Epidermal melanocyte (primary cell): ENCODE results near the gene ZCCHC24.
"Not testable (repeated sequence)": the region's sequence is repeated elsewhere in the genome, so short reads cannot be mapped to it uniquely, and the experiment has no call there.

Experiments
- DNase-seq: peaks from one replicate; pipeline ENCODE4 v3.0.0; 2011; ENCODE audit warnings: low spot score; ENCODE audit not compliant: insufficient read length

Gene ZCCHC24

GRCh38 chr10:79472951-79473350, 27.5 kb upstream of the ZCCHC24 start:
- DNase-seq = no peak

- no peak for DNase-seq
Measured at GRCh38 chr10:79472449-79472848, 27.0 kb upstream of the ZCCHC24 start.

DNA sequence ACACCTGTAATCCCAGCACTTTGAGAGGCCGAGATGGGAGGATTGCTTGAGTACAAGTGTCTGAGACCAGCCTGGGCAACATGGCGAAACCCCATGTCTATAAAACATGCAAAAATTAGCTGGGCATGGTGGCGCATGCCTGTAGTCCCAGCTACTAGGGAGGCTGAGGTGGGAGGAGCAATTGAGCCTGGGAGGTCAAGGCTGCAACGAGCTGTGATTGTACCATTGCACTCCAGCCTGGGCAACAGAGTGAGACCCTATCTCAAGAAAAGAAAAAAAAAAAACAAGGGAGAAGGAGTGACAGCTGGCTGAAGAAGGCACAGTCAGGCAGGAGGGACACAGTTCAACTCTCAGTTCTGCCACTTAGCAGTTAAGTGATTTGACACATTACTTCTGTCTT, 26.4 kb upstream of the ZCCHC24 start:
- DNase-seq = no peak

DNA sequence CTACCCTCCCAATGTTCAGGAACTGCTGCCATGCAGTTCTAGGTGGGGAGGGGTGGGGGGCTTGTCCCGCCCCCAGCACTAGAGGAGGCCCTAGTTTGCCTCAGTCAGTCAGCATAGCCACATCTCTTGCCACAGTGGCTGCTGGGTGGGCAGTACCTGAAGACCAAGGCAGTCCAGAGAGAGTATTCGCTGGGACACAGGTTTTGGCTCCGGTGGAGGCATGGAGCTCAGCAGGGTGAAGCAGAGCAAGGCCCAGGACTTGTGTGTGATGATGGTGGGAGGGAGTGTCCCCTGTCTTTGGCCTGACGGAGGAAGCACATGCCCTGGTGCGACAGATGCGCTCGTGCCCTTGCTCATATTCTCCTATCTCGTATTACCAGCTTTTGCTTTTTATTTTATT, 24.7 kb upstream of the ZCCHC24 start:
- DNase-seq = no peak

DNA sequence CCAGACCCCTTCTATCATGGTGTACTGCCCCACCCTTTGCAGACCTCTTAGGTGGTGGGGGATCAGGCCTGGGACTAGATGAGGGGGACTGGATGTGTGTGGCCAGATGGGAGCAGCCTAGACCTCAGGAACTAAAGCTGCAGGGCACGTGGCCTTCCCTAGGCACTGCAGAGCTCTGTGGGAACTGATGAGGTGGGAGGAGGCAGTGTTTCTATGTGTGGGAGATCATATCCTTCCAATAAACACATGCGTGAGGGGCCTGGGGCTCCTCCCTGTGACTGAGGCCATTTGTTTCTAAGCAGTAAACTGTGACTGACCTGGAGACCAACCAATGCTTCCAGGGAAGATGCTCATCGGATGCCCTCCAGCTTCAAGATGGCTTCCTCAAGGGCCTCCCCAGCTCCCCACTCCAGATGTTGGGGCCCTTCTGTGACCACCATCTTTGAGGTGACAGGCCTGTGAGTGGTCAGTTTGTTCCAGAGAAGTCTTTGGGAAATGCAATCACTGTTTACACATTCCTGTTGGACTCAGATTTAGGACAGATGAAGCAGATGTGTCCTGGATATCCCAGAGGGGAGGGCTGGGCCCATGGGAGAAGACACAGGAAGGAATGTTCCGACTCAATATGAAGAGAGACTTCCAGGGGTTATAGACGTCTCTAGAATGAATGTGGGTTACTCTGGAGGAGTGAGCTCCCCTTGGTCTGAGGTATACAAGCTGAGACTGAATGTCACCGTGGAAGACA, 23.6 kb upstream of the ZCCHC24 start:
- DNase-seq = no peak

DNA sequence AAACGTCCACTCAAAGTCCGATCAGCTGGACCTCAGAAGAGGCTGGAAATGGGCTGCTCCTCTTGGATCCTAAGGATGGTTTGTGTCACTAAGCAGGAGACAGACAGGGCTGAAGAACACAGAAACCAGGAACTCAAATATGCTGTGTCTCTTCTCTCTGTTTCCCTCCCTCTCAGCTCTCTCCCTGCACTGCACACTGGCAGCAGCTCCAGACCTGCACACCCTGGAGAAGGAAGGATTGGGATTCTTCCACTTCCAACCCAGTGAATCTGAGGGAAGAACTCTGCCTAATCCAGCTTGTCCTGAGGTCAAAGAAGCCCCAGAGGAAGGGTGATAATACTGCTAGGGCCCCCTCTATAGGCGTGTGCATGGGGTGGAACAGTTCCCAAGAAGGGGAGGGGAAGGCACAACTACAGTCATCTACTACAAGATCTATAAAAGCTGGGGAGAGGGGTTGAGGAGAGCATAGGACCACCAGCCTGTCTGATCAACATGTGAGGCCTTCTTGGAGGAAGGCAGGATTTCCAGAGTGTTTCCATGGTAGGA, 22.7 kb upstream of the ZCCHC24 start:
- no peak for DNase-seq

- no peak for DNase-seq
Measured at GRCh38 chr10:79465341-79465740, 19.9 kb upstream of the ZCCHC24 start.

DNA sequence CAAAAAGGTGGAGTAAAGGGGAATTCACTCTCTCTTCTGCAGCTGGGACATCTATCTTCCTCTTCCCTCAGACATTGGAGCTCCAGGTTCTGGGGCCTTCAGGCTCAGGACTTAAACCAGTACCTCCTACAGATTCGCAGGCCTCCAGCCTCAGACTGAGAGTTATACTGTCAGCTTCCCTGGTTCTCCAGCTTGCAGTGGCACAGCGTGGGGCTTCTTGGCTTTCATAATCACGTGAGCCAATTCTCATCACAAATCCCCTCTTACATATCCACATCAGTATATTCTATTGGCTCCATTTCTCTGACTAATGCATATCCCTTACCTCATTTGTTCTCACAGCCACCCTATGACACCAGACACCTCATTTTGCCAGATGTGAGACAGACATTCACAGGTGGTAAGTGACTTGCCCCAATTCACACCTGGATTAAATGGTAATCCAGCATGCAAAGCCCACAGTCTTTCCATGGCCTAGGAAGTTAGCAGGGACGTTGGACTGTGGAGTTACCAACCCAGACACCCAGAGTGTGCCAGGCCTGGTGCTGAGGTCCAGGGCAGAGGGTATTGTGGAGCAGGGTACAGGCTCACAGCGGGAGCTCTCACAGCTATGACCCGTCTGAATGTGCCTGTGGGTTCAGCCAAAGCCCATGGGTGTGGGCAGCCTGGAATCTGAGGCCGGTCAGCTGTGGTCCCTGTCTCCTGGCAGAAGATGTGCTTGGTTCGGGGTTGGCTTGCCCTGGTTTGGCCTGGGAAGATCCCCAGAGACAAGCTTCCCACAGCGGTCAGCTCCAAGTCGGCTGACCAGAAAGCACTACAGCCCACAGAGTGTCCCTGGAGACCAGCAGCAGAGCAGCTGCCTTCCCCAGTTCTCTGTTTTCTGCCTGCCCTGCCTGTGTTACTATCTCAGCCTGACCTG, 18.4 kb upstream of the ZCCHC24 start:
- DNase-seq = no peak

GRCh38 chr10:79460687-79461086, 15.3 kb upstream of the ZCCHC24 start:
- no peak for DNase-seq

GRCh38 chr10:79459243-79459642, 13.8 kb upstream of the ZCCHC24 start:
- DNase-seq = no peak

DNA sequence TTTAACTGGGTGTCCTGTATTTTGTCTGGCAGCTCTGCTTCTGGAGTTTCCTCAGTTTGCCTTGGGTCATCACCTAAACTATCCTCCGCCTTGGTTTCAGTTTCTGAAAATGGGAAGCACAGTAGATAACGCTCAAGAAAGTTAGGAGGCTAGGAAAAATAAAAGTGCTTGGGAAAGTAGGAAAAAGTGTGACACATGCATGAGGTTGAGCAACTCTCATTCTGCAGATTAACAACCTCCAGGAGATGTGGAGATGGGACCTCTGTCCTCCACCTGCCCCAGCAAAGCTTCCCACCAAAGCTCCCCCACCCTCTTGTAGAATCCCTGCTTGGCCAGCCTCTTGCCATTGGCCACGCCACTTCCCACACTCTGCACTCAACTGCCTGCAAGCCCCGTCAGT, 13.1 kb upstream of the ZCCHC24 start:
- DNase-seq = no peak

DNA sequence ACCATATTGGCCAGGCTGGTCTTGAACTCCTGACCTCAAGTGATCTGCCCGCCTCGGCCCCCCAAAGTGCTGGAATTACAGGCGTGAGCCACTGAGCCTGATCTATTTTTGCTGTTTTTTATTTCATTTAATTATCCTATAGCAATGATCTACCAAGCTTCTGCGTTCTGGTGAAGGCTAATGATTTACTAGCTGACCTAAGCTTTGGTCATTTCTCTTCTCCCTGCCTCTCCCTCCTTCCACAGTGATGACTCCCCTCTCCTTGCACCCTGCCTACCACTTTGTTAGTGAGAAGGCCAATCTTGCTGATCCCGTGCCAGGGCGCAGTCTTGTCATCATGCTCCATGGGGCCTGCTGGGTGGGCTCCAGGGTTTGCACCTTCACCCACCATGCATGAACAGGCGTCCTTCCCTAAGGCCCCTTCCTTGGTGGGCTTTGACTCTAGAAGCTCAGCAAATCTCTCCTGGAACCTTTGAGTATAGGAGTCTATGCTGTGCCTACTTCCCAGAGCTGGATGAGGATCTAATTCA, 11.9 kb upstream of the ZCCHC24 start:
- no peak for DNase-seq

DNA sequence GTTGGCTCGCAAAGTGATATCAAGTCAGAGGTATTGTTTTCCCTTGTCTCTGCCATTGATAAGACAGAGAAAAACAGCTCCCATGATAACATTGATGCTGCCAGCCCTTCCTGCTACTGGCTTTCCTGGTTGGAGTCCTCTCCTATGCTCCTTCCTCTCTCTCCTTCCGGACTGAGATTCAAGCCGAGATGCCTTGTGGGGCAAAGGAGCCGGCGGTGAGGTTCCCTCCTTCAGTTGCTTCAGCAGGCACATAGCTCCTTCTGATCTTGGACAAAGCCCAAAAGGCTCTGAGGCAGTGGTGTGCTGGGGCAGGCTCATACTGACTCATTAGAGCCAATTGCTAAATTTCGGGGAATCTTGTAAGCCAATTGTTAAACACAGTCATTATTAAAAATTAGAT, 8.8 kb upstream of the ZCCHC24 start:
- DNase-seq = no peak

DNA sequence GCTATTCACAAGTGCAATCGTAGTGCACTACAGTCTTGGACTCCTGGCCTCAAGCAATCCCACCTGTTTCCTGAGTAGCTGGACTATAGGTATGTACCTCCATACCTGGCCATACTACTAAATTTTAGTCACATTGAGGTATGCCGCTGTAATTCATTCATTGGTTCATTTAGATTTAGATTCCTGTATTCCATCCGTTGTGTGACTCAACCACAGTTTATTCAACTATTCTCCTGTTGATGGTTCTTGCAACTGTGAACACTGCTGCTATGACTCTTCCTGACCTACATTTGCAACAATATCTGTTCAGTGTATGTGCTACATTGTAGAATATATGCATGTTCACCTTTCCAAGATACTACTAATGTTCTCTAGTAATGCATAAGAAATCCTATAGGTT, 8.0 kb upstream of the ZCCHC24 start:
- DNase-seq = no peak

DNA sequence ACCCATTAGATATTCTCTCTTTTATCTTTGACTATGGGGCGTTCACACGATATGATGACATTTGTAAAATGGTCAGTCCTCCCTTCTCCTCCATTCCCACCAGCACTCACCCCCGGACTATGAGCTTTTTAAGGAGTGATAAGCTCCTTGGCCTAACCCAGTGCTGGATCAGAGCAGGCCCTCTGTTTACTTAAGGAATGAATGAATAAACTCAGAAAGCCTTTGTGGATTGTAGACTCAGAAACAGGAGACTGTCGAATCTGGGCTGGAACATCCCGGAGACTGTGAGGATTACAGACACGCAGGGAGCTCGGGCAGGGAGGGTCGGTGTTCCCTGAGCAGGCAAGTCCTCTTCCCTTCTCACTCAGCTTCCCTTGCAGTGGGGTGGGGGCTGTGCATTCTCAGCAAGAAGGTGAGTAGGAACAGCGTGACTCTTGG, 6.8 kb upstream of the ZCCHC24 start:
- no peak for DNase-seq

DNA sequence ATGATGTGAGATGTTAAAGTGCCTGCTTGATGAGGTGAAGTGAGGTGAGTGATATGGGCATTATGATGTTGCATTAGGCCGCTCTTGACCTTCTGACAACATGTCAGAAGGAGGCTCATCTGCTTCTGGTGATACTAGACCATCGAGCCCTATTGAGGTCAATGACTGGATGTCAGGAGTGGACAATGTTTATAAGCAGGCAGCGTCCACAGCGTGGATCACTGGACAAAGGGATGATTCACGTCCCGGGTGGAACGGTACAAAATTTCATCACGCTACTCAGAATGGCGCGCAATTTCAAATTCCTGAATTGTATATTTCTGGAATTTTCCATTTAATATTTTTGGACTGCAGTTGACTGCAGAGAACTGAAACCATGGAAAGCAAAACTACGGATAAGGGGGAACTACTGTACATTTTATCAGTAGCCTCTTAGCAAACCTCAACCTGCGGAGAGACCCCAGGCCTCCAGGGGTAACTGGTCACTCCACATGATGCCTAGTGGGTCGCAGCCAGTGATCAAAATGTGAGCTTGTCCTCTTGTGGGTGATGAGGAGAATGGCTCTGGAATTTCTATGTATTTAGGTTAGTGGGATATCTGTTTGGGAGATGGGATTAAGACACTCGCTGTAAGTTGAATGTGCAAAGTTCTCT, 5.7 kb upstream of the ZCCHC24 start:
- no peak for DNase-seq

- DNase-seq = no peak
Measured at GRCh38 chr10:79449181-79450146, 4.0 kb upstream of the ZCCHC24 start.

GRCh38 chr10:79448732-79449049, 3.3 kb upstream of the ZCCHC24 start:
- DNase-seq = no peak

DNA sequence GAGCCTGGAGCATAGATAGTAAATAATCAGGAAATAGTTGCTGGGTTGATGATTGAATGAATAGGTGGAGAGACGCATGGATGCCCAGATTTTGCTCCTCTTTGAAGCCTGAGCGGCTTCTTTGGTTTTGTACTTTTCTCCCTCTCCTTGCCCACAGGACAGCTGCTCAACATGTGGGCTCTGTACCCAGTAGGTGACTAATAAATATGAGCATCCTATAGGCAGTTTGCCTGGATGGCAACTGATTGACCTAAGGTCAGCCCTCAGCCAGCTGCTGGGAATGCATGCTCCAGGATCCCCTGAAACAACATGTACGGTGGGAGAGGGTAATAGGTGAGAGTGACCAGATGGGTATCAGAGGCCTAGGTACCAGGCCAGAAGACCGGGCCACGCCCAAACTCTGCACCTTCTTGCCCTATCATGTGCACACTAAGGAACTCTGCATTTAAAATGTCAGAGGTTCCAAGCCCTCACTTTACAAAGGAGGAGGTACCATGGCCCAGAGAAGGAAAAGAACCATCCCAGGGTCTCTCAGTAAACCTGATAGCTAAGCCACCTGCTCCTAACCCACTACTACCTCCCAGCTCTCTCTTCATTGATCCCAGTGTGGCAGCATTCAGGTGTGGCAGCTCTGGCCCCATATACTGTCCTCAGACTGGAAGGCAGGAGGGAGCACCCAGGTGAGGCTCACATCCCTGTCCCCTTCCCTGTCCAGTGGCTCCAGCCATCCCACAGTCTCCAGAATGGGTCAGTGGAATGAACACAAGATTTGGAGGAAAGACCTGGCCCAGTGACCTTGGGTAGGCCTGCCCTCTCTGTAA, 2.7 kb upstream of the ZCCHC24 start:
- DNase-seq = no peak

DNA sequence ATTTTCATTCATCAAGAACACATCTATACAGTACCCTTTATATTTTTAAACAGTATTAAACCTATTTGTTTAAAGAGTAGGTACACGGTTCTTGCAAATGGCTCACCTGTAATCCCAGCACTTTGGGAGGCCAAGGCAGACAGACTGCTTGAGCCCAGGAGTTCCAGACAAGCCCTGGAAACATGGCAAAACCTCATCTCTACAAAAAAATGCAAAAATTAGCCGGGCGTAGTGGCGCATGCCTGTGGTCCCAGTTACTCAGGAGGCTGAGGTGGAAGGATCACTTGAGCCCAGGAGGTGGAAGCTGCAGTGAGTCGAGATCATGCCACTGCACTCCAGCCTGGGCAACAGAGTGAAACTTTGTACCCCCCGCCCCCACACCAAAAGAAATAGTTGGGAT, 1.8 kb upstream of the ZCCHC24 start:
- DNase-seq = not testable (repeated sequence)
